HepG2 (cell line): ENCODE measurements around the gene MPG. TPM values are rescaled to one million over a fixed set of nuclear protein-coding genes. Genes with fewer than 3 reads are reported as not detected.

ENCODE experiments used
- ARHGAP35 ChIP-seq: sonication (generic); formaldehyde crosslinking; IDR thresholded peaks from 2 replicates; pipeline ENCODE4 v1.9.0; 2022; ENCODE audit warnings: mild to moderate bottlenecking, inconsistent platforms, moderate library complexity, missing genetic modification reagents, borderline replicate concordance
- BRD4 ChIP-seq: sonication (generic); formaldehyde crosslinking; IDR thresholded peaks from 2 replicates; pipeline ENCODE4 v1.4.0; 2020; ENCODE audit warnings: missing genetic modification reagents
- DNMT1 ChIP-seq: sonication (generic); formaldehyde crosslinking; IDR thresholded peaks from 2 replicates; pipeline ENCODE4 v1.5.1; 2020; ENCODE audit warnings: mild to moderate bottlenecking, missing genetic modification reagents
- FOXM1 ChIP-seq: sonication (generic); formaldehyde crosslinking; IDR thresholded peaks from 2 replicates; pipeline ENCODE4 v1.5.0; 2020; ENCODE audit warnings: missing genetic modification reagents
- GFI1 ChIP-seq: sonication (generic); formaldehyde crosslinking; IDR thresholded peaks from 2 replicates; pipeline ENCODE4 v1.5.0; 2020; ENCODE audit warnings: missing genetic modification reagents, mild to moderate bottlenecking, borderline replicate concordance
- HMG20A ChIP-seq: IDR thresholded peaks from 2 replicates; pipeline ENCODE4 v1.6.1; 2016; ENCODE audit warnings: borderline replicate concordance
- ISL2 ChIP-seq: sonication (generic); formaldehyde crosslinking; IDR thresholded peaks from 2 replicates; pipeline ENCODE4 v1.5.0; 2020; ENCODE audit warnings: missing genetic modification reagents
- KLF11 ChIP-seq: IDR thresholded peaks from 2 replicates; pipeline ENCODE4 v1.6.1; 2016; ENCODE audit warnings: missing compliant biosample characterization
- LBX2 ChIP-seq: sonication (generic); formaldehyde crosslinking; IDR thresholded peaks from 2 replicates; pipeline ENCODE4 v1.5.0; 2020; ENCODE audit warnings: missing genetic modification reagents, mild to moderate bottlenecking, borderline replicate concordance
- REL ChIP-seq: sonication (generic); formaldehyde crosslinking; conservative IDR thresholded peaks from 2 replicates; pipeline ENCODE4 v1.8.0; 2022; ENCODE audit warnings: mild to moderate bottlenecking, missing genetic modification reagents, moderate library complexity
- SMAD1 ChIP-seq: sonication (generic); formaldehyde crosslinking; IDR thresholded peaks from 2 replicates; pipeline ENCODE4 v1.4.0; 2020; ENCODE audit warnings: missing genetic modification reagents, low read depth, mild to moderate bottlenecking, borderline replicate concordance
- TBX3 ChIP-seq: fragments of 450-650 bp; IDR thresholded peaks from 2 replicates; pipeline ENCODE4 v1.6.1; 2017; ENCODE audit warnings: antibody characterized with exemption, mild to moderate bottlenecking, inconsistent platforms, borderline replicate concordance
- TFDP2 ChIP-seq: sonication (generic); formaldehyde crosslinking; IDR thresholded peaks from 2 replicates; pipeline ENCODE4 v1.4.0; 2020; ENCODE audit warnings: missing genetic modification reagents
- THAP9 ChIP-seq: sonication (generic); formaldehyde crosslinking; IDR thresholded peaks from 2 replicates; pipeline ENCODE4; 2020; ENCODE audit warnings: missing genetic modification reagents, mild to moderate bottlenecking, borderline replicate concordance
- ZBTB2 ChIP-seq: sonication (generic); formaldehyde crosslinking; IDR thresholded peaks from 2 replicates; pipeline ENCODE4 v1.8.0; 2022; ENCODE audit warnings: low read depth, missing genetic modification reagents
- ZIK1 ChIP-seq: sonication (generic); formaldehyde crosslinking; IDR thresholded peaks from 2 replicates; pipeline ENCODE4 v1.5.0; 2020; ENCODE audit warnings: mild to moderate bottlenecking, low read depth, missing genetic modification reagents, borderline replicate concordance
- ZMAT5 ChIP-seq: sonication (generic); formaldehyde crosslinking; IDR thresholded peaks from 2 replicates; pipeline ENCODE4 v1.5.0; 2020; ENCODE audit warnings: mild to moderate bottlenecking, low read depth, missing genetic modification reagents, borderline replicate concordance
- ZNF232 ChIP-seq: sonication (generic); formaldehyde crosslinking; IDR thresholded peaks from 2 replicates; pipeline ENCODE4 v1.4.0; 2020; ENCODE audit warnings: missing genetic modification reagents, borderline replicate concordance
- ZNF44 ChIP-seq: sonication (generic); formaldehyde crosslinking; IDR thresholded peaks from 2 replicates; pipeline ENCODE4 v1.5.1; 2020; ENCODE audit warnings: mild to moderate bottlenecking, missing genetic modification reagents
- ZNF597 ChIP-seq: sonication (generic); formaldehyde crosslinking; IDR thresholded peaks from 2 replicates; pipeline ENCODE4 v1.5.0; 2020; ENCODE audit warnings: missing genetic modification reagents
- ZNF878 ChIP-seq: sonication (generic); formaldehyde crosslinking; IDR thresholded peaks from 2 replicates; pipeline ENCODE4 v1.8.1; 2023; ENCODE audit warnings: mild to moderate bottlenecking, missing genetic modification reagents, moderate library complexity
- polyA plus RNA-seq, 8 experiments: library from polyadenylated mRNA; depleted of rRNA in 3 of 8; stranded (reverse) in 7 of 8; unstranded in 1 of 8; fragments of >200 nt; fragmentation: Illumina TruSeq in 4 of 8; extraction: Trizol in 4 of 8; gene quantifications; 2 replicates each; pipeline versions ENCODE4 v1.2.1 to v1.2.3, GENCODE V29; 2011 to 2016; ENCODE audit warnings: low read depth in 4 of 8, missing spikeins in 1 of 8, mixed read lengths in 1 of 8; ENCODE audit not compliant: insufficient read depth in 1 of 8
- total RNA-seq, 5 experiments: library from RNA; depleted of rRNA; stranded (reverse); fragments of >200 nt; fragmentation: Illumina TruSeq; extraction: Trizol; gene quantifications; 2 replicates each; pipeline ENCODE4 v1.2.3, GENCODE V29; 2016; ENCODE audit warnings: low read depth in 1 of 5

MPG gene
- total and polyA plus RNA-seq, 2 of the 13 experiments (the other 11 are each of a cell fraction or from before 2014, with no cell fraction given), result 59.1 to 62.5 TPM

GRCh38 chr16:96935-97381 lies 18.9 kb downstream of the MPG start (continued):
- TF ChIP-seq ZBTB2 (CRISPR knock-in tag) (no peak), BRD4 (CRISPR knock-in tag) (no peak), TFDP2 (CRISPR knock-in tag) (no peak), ZNF597 (CRISPR knock-in tag) (no peak), ISL2 (no peak), THAP9 (CRISPR knock-in tag) (peak; percentile 42; the same call in 1 of the 2 replicates), ZNF44 (CRISPR knock-in tag) (no peak), LBX2 (CRISPR knock-in tag) (no peak), ZNF878 (CRISPR knock-in tag) (no peak), ARHGAP35 (CRISPR knock-in tag) (no peak), SMAD1 (CRISPR knock-in tag) (no peak), TBX3 (no peak), GFI1 (CRISPR knock-in tag) (no peak), DNMT1 (no peak), REL (CRISPR knock-in tag) (no peak), HMG20A (CRISPR knock-in tag) (no peak), FOXM1 (CRISPR knock-in tag) (no peak), ZNF232 (no peak), ZMAT5 (no peak), KLF11 (CRISPR knock-in tag) (no peak), ZIK1 (CRISPR knock-in tag) (no peak)
